HG03565 (cell line): Measurements from ENCODE around the gene ARL1.
"Not testable (repeated sequence)": the region's sequence is repeated elsewhere in the genome, so short reads cannot be mapped to it uniquely, and the experiment has no call there.

Experiments used
- ATAC-seq: cut with Tn5 transposase; IDR thresholded peaks from one replicate; pipeline ENCODE4 v1.9.1; 2021; ENCODE audit warnings: mild to moderate bottlenecking, moderate library complexity; ENCODE audit not compliant: unreplicated experiment

The ARL1 gene

DNA sequence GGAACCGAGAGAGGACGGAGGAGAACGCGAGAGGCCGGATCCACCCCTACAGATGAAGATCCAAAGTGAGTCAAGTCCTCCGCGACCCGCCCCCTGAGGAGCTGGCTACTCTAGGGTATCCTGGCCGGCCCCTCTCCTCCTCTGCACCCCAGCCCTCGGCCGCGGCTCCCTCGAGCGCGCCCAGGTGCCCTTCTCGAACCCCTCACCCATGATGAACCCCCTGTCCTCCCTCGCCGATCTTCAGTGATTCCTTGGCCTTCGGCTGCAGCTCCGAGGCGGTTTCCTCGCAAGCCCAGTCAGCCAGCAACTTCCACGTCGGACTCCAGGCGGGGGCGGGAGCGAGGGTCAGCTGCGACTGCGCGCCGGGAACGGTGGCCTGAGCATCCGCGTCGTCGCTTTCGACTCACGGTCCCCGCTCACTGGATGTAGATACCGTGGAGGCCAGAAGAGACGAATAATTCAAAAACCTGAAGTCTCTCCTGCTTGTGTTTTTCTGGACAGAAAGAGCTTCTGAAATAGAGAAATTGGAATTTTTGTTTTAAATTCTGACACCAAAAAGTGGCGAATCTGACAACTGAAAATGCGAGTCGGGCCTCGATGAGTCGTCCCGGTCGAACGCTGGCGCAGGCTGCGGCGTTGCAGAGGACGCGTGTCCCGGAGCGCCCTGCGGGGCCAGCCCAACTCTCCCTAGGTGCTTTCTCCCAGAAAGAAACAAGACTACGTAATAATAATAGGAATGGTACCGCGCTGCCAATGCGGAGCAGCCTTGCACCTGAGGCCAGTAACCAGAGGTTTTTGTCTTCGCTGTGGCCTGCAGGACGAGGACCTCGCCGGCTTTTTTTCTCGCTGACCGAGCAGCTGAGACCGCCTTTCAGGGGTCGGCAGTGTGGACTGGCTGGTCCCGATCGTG lies at the start of gene ARL1:
Gene ARL1 (minus strand): TSS at position 337 of the 910 bp plus-strand sequence. CDS start 127 bp downstream, at position 210.
- ATAC-seq, result peak; percentile 61

DNA sequence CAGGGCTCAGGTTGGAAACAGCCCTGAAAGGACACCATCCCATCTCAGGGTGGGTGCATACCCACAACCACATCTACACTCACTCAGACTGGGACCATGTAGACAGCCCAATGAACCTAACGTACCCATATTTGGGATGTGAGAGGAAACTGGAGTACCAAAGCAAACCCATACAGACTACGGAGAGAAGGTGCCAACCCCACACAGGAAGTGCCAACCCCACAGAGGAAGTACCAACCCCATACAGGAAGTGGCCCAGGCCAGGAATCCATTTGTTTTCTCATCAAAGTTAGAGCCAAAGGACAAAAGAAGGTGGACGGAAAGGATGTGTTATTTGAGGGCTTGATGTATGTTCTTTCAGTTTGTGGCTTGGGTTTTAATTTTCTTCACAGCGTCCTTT lies 48.1 kb upstream of the ARL1 start:
- ATAC-seq, result no peak

DNA sequence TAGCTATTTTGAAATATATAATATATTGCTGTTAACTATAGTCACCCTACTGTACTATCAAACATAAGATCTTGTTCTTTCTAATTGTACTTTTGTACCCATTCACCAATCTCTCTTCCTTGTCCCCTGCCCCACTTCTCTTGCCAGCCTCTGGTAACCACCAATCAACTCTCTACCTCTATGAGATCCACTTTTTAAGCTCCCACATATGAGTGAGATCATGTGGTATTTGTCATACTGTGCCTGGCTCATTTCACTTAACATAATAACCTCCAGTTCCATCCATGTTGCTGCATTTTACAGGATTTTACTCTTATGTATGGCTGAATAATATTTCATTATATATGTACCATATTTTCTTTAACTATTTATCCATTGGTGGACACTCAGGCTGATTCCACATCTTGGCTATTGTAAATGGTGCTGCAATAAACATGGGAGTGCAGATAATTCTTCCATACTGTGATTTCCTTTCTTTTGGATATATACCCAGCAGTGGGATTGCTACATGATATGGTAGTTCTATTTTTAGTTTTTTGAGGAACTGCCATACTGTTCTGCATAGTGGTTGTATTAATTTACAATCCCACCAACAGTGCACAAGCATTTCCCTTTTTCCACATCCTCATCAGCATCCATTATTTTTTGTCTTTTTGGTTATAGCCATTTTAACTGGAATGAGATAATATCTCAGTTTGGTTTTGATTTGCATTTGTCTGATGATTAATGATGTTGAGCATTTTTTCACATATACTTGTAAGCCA lies 34.1 kb upstream of the ARL1 start:
- ATAC-seq, result no peak

DNA sequence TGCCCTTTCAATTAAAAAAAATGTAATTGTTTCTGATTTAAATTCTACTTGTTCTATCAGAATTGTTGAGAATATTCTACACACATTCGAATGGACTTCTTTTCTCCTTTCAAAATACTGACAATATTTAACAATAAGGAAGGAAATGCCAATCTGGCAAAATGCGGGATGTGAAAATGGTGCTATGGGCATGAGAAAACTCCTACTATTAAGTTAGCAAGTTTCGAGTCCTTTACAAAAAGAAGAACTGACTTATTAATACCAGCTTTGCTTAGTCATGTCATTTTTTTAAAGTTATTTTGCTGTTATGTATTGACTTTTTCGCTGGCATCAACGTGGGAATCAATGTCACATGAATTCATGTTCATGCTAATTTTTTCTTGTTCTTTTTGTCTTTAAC lies 31.7 kb upstream of the ARL1 start:
- no peak for ATAC-seq

DNA sequence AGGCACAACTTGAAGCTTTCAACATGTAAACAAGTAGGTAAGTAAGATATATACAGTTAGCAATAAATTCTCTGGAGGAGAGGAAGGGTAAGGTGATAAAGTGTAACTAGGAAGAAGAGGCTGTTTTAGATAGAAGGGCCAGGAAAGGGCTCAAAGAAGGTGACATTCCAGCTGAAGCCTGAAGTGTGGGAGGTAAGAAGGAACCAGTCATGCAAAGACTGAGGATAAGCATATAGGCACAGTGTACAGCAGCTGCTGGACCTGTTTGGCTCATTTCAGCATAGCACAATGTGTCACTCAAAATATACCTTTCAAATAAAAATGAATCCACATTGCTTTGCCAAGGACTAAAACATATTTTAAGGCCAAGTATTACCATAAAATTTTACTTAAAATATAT lies 28.6 kb upstream of the ARL1 start:
- no peak for ATAC-seq

- ATAC-seq, result no peak
These were observed 22.9 kb upstream of the ARL1 start for GRCh38 chr12:101430456-101430855.

- no peak for ATAC-seq
These were observed 17.0 kb upstream of the ARL1 start for GRCh38 chr12:101424620-101425019.

DNA sequence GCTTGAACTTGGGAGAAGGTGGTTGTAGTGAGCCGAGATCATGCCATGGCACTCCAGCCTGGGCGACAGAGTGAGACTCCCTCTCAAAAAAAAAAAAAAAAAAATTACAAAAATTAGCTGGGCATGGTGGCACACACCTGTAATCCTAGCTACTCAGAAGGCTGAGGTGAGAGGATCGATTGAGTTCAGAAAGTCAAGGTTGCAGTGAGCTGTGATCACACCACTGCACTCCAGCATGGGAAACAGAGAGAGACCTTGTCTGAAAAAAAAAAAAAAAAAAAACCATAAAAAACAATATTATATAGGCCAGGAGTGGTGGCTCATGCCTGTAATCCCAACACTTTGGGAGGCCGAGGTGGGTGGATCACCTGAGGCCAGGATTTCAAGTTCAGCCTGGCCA lies 14.5 kb upstream of the ARL1 start:
- not testable (repeated sequence) for ATAC-seq

DNA sequence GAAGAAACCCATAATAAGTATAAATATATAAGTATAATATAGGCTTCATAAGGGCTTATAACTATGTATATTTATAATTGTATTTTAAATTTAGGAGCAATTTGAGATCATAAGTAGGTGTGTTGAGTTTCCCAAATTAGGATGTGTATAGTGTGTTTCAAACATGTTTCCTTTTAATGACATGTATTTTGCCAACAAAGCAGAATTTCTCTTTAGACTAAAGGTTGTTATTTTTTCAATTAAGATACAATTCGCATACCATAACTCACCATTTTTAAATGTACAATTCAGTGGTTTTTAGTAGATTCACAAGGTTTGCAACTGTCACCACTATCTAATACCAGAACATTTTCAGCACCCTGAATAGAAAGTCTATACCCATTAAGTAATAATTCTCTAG lies 7.7 kb upstream of the ARL1 start:
- ATAC-seq, result no peak

DNA sequence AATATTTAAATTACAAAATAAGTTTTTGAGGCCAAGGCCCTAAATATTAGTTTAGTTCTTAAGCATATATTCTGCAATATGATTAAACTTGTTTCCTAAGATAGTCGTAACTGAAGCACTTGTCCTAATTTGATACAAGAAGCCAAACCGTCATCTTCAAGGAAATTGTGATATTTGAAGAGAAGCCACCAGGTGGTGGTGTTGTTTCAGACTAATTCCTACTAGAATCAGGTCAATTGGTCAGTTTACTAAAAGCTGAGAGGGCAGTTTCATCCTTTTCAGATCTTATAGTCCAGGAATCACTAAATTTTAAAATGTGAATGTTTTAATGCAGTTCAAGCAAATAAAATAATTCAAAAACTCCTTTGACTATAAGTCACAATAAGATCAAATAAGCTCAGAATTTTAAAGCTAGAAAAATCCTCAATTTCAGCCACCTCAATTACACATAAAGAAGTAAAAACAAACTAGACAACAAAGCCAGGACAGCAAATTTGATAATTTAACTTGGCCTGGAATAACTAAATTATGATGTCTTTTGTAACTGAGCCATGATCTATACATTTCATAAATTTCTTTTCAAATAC lies 7.1 kb upstream of the ARL1 start:
- no peak for ATAC-seq

DNA sequence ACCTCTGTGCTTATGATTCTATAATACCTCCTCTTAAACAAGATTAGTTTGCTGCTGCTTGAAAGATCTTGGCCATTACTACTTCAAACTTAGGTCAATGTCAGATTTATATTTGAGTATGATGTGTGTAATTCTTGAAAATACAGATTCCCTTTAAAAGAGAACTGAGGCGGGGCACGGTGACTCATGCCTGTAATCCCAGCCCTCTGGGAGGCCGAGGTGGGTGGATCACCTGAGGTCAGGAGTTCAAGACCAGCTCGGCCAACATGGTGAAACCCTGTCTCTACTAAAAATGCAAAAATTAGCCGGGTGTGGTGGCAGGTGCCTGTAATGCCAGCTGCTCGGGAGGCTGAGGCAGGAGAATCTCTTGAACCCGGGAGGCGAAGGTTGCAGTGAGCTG lies 2.6 kb upstream of the ARL1 start:
- ATAC-seq, result not testable (repeated sequence)

- ATAC-seq, result peak; percentile 14
These were observed 530 bp downstream of the ARL1 start for GRCh38 chr12:101407049-101407435.

DNA sequence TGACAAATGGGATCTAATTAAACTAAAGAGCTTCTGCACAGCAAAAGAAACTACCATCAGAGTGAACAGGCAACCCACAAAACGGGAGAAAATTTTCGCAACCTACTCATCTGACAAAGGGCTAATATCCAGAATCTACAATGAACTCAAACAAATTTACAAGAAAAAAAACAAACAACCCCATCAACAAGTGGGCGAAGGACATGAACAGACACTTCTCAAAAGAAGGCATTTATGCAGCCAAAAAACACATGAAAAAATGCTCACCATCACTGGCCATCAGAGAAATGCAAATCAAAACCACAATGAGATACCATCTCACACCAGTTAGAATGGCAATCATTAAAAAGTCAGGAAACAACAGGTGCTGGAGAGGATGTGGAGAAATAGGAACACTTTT lies 16.4 kb downstream of the ARL1 start:
- not testable (repeated sequence) for ATAC-seq

GRCh38 chr12:101379149-101379548 lies 28.4 kb downstream of the ARL1 start:
- ATAC-seq, result no peak

DNA sequence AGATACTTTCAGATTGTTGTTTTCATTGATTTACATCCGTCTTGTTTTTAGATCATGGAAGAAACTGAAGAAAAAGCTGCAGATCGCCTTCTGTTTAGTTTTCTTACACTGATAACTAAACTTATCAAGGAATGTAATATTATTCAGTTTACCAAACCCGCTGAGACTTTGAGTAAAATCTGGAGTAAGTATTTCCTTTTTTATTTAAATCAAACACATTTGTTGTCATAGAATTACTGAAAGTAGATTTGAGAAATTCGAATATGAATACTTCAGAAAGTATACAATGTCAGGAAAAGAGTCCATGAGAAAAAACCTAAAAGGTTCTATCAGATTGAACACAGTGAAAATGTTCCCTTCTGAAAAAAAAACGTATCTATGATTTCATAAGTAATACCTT lies 32.0 kb downstream of the ARL1 start:
- no peak for ATAC-seq

DNA sequence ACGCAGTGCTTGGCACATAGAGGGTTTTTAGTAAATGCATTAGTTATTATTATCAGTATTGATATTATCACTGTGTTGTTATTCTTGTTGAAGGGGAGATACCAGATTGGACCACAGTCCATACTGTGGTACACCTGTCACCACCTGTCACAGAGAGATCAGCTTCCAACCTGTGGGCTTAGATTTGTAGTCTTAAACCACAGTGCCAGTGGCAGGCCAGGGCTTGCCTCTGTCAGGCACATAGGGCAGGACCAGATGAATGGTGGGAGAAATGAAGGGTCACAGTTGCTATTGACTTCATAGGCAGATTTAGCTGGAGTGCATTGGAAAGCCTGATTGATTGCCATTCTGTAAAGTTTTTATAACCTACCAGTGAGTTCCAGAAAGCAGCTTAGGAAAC lies 35.1 kb downstream of the ARL1 start:
- ATAC-seq, result no peak

- no peak for ATAC-seq
These were observed 39.6 kb downstream of the ARL1 start for GRCh38 chr12:101368016-101368415.

DNA sequence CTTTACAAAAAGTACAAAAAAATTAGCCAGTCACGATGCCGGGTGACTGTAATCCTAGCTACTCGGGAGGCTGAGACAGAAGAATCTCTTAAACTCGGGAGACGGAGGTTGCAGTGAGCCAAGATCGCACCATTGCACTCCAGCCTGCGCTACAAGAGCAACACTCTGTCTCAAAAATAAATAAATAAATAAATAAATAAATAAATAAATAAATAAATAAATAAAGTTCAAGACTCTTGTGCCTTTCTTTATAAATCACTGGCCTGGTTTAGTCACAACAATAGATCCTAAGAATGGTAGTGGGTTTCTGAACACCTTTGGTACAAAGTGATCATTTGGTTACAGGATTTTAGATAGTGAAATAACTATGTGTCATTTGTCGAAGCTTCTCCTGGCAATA lies 46.1 kb downstream of the ARL1 start:
- no peak for ATAC-seq

DNA sequence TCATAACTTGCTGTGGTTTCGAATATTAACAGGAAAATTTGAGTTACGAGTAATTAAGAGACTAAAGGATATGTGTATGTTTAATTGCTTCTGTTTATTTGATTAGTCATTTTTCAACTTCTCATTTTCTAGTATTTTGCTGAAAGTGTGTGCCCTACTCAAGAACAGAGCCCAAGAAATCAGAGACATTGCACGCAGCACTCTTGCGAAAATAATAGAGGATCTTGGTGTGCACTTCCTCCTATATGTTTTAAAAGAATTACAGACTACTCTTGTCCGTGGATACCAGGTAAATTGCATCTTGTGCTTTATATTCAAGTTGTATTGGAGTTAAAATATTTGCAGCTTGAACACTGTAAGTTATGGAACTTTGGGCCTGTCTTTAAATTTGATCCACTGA lies 50.8 kb downstream of the ARL1 start:
- no peak for ATAC-seq

GRCh38 chr12:101351682-101352081 lies 55.9 kb downstream of the ARL1 start:
- ATAC-seq, result no peak

DNA sequence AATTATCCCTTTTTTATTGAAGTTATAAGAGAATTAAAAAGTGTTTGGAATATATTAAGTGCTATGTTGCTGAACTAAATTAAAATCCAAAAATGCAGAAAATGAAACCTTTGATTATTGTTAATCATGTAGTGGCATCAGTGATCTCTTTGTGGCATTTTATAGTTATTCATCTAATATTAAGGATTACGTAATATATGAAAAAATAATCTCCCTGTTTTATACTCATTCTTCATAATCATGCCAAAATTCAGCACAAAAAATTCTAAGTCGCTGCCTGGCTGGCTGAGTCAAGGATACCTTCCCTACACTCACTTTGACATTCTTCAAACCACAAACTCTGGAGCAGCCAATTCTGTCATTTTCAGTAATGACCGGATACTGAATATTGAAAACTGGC lies 63.7 kb downstream of the ARL1 start:
- no peak for ATAC-seq
